Dedifferentiated amniotic fluid mesenchymal stem cell (primary cell): ENCODE data around the gene PIP5K1C.

Experiments used
- DNase-seq: peaks from one replicate; pipeline ENCODE4 v3.0.0-alpha.2; 2016; ENCODE audit errors: extremely low spot score

The PIP5K1C gene

GRCh38 chr19:3721887-3722442 lies 21.7 kb upstream of the PIP5K1C start:
- DNase-seq = no peak

GRCh38 chr19:3721131-3721886 lies 21.0 kb upstream of the PIP5K1C start:
- peak; percentile 62 for DNase-seq

GRCh38 chr19:3720349-3720917 lies 20.2 kb upstream of the PIP5K1C start:
- DNase-seq = no peak

- no peak for DNase-seq
These were observed 19.6 kb upstream of the PIP5K1C start for GRCh38 chr19:3719868-3720267.

GRCh38 chr19:3716147-3716668 lies 15.9 kb upstream of the PIP5K1C start:
- no peak for DNase-seq

GRCh38 chr19:3712663-3713611 lies 12.7 kb upstream of the PIP5K1C start:
- no peak for DNase-seq

- no peak for DNase-seq
These were observed 10.1 kb upstream of the PIP5K1C start for GRCh38 chr19:3710265-3710812.

- DNase-seq = no peak
These were observed 8.1 kb upstream of the PIP5K1C start, which contains the start of gene TJP3 for GRCh38 chr19:3708207-3708931. TSS of gene TJP3 (plus strand) at chr19:3708384. CDS start at chr19:3728433, 20,049 bp downstream.

GRCh38 chr19:3707868-3708206 lies 7.6 kb upstream of the PIP5K1C start:
- no peak for DNase-seq

- DNase-seq = no peak
These were observed 932 bp upstream of the PIP5K1C start for GRCh38 chr19:3701200-3701599.

GRCh38 chr19:3699741-3700241 lies 477 bp downstream of the PIP5K1C start:
- DNase-seq = no peak

- DNase-seq = peak; percentile 42
These were observed 1.1 kb downstream of the PIP5K1C start for GRCh38 chr19:3698974-3699740.

- DNase-seq = no peak
These were observed 1.8 kb downstream of the PIP5K1C start for GRCh38 chr19:3698386-3698950.

GRCh38 chr19:3697671-3698385 lies 2.4 kb downstream of the PIP5K1C start:
- DNase-seq = no peak

- no peak for DNase-seq
These were observed 3.2 kb downstream of the PIP5K1C start for GRCh38 chr19:3697094-3697493.

GRCh38 chr19:3696660-3696995 lies 3.6 kb downstream of the PIP5K1C start:
- DNase-seq = no peak

- no peak for DNase-seq
These were observed 4.1 kb downstream of the PIP5K1C start for GRCh38 chr19:3695986-3696659.

GRCh38 chr19:3695124-3695733 lies 5.0 kb downstream of the PIP5K1C start:
- DNase-seq = no peak
